Measurements from ENCODE around the gene MLLT1.

The MLLT1 gene

DNA sequence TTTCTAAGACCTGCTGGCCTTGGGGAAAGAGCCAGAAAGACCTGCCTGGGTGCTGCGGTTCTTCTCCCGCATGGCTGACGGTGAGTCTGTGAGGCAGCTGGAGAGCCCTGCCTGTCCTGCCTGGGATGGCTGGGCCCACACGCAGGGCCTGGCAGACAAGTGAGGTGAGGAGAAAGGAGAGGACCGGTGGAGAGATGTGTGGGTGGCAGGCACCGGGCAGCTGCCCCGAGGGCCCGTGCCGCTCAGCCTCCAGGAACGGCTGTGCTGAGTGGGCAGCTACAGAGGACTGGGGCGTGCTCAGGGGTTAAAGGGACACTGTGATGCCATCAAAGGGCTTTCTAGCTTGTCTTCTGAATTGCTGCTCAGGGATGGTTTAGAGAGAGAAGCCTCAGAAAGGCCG is 53.8 kb downstream of the MLLT1 start:
- TF ChIP-seq CTCF (IDR thresholded peaks at IDR 0.05; ENCODE audit: insufficient read depth, low read length, poor library complexity, severe bottlenecking), result no peak
- no peak for TF ChIP-seq EZH2phosphoT487 (conservative IDR thresholded peaks at IDR 0.05; ENCODE audit: low read length)
- no peaks in the 10 kb centered on the region for H3K36me3 ChIP-seq (ENCODE audit: low read length)
- H3K9ac ChIP-seq (ENCODE audit: low read length), result no peak overlapping the region

GRCh38 chr19:6225232-6225865 is 54.4 kb downstream of the MLLT1 start:
- Histone ChIP-seq H3K27me3 (ENCODE audit: low read length) (no peaks in the 10 kb centered on the region), H3K79me2 (ENCODE audit: insufficient read depth, low read length) (peaks cover 9% of the 10 kb centered on the region; the same call in 1 of the 2 replicates), H3K27ac (ENCODE audit: low read depth, low read length) (no peak overlapping the region), H3K9me2 (replicated peaks; ENCODE audit: insufficient read depth, low read length) (no peaks in the 10 kb centered on the region), H3K36me3 (ENCODE audit: low read length) (no peaks in the 10 kb centered on the region), H3K9me3 (ENCODE audit: insufficient read depth, low read length) (no peaks in the 10 kb centered on the region), H3K9ac (ENCODE audit: low read length) (no peak overlapping the region), H2AFZ (ENCODE audit: low read depth, low read length, severe bottlenecking) (no peak overlapping the region), H3F3A (ENCODE audit: insufficient read depth) (no peaks in the 10 kb centered on the region), H3K4me3 (ENCODE audit: insufficient read depth, low read length, poor library complexity, severe bottlenecking) (no peak overlapping the region), H4K20me1 (ENCODE audit: low read depth, low read length) (no peaks in the 10 kb centered on the region), H3K4me2 (ENCODE audit: low read depth, low read length, poor library complexity, severe bottlenecking) (no peak overlapping the region)
- no peak for TF ChIP-seq EZH2phosphoT487 (conservative IDR thresholded peaks at IDR 0.05; ENCODE audit: low read length)
- no peak for TF ChIP-seq CTCF (IDR thresholded peaks at IDR 0.05; ENCODE audit: insufficient read depth, low read length, poor library complexity, severe bottlenecking)

More for the DNA sequence above, 53.8 kb downstream of the MLLT1 start:
- H3K27ac ChIP-seq (ENCODE audit: low read depth, low read length), result no peak overlapping the region
- H2AFZ ChIP-seq (ENCODE audit: low read depth, low read length, severe bottlenecking), result no peak overlapping the region
- H3K27me3 ChIP-seq (ENCODE audit: low read length), result no peaks in the 10 kb centered on the region
- peaks cover 9% of the 10 kb centered on the region; the same call in 1 of the 2 replicates for H3K79me2 ChIP-seq (ENCODE audit: insufficient read depth, low read length)
- no peaks in the 10 kb centered on the region for H3F3A ChIP-seq (ENCODE audit: insufficient read depth)
- no peak overlapping the region for H3K4me2 ChIP-seq (ENCODE audit: low read depth, low read length, poor library complexity, severe bottlenecking)
- H4K20me1 ChIP-seq (ENCODE audit: low read depth, low read length), result no peaks in the 10 kb centered on the region
- H3K9me3 ChIP-seq (ENCODE audit: insufficient read depth, low read length), result no peaks in the 10 kb centered on the region
- no peaks in the 10 kb centered on the region for H3K9me2 ChIP-seq (replicated peaks; ENCODE audit: insufficient read depth, low read length)
- H3K4me3 ChIP-seq (ENCODE audit: insufficient read depth, low read length, poor library complexity, severe bottlenecking), result no peak overlapping the region

DNA sequence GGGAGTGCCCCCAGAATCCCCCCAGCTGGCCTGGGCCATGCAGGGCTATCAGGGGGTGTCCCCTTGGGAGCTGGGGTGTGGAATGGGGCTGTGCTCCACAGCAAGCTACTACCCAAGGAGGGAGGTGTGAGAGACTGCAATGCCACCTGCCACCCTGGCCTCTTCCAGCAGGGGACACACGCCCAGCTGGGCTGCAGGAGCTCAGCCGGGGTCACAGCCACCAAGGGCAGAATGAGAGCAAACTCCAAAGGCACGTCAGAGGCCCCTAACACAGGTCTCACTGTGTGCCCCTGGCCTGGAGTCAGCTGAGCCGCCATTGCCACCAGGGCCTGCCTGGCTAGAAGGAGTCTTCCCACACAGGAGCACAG is 55.5 kb downstream of the MLLT1 start:
- H2AFZ ChIP-seq (ENCODE audit: low read depth, low read length, severe bottlenecking), result no peak overlapping the region
- no peaks in the 10 kb centered on the region for H3F3A ChIP-seq (ENCODE audit: insufficient read depth)
- no peaks in the 10 kb centered on the region for H3K9me3 ChIP-seq (ENCODE audit: insufficient read depth, low read length)
- H3K4me3 ChIP-seq (ENCODE audit: insufficient read depth, low read length, poor library complexity, severe bottlenecking), result no peak overlapping the region
- H3K27me3 ChIP-seq (ENCODE audit: low read length), result no peaks in the 10 kb centered on the region
- no peaks in the 10 kb centered on the region for H3K9me2 ChIP-seq (replicated peaks; ENCODE audit: insufficient read depth, low read length)
- no peak overlapping the region for H3K4me2 ChIP-seq (ENCODE audit: low read depth, low read length, poor library complexity, severe bottlenecking)
- no peak overlapping the region for H3K9ac ChIP-seq (ENCODE audit: low read length)
- H3K79me2 ChIP-seq (ENCODE audit: insufficient read depth, low read length), result 0 out of 2 replicates have a peak, but pooled peaks cover 9% of the 10 kb centered on the region
- H3K27ac ChIP-seq (ENCODE audit: low read depth, low read length), result no peak overlapping the region
- H3K36me3 ChIP-seq (ENCODE audit: low read length), result no peaks in the 10 kb centered on the region
- no peaks in the 10 kb centered on the region for H4K20me1 ChIP-seq (ENCODE audit: low read depth, low read length)
- TF ChIP-seq EZH2phosphoT487 (conservative IDR thresholded peaks at IDR 0.05; ENCODE audit: low read length), result no peak
- no peak for TF ChIP-seq CTCF (IDR thresholded peaks at IDR 0.05; ENCODE audit: insufficient read depth, low read length, poor library complexity, severe bottlenecking)
